ENCODE data around the gene SELENOP.

DNA sequence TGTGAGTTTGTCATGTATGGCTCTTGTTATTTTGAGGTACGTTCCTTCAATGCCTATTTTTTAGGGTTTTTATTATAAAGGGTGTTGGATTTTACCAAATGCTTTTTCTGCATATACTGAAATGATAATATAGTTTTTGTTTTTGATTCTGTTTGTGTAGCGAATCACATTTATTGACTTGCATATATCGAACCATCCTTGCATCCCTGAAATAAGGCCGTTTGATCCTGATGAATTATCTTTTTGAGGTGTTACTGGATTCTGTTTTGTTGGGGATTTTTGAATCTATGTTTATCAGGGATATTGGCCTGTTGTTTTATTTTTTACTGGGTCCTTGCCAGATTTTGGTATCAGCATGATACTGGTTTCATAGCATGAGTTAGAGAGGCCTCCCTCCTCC lies 25.9 kb downstream of the SELENOP start:
- no peak for TF ChIP-seq POLR2A (IDR thresholded peaks at IDR 0.05)
- TF ChIP-seq, protein P1, sequence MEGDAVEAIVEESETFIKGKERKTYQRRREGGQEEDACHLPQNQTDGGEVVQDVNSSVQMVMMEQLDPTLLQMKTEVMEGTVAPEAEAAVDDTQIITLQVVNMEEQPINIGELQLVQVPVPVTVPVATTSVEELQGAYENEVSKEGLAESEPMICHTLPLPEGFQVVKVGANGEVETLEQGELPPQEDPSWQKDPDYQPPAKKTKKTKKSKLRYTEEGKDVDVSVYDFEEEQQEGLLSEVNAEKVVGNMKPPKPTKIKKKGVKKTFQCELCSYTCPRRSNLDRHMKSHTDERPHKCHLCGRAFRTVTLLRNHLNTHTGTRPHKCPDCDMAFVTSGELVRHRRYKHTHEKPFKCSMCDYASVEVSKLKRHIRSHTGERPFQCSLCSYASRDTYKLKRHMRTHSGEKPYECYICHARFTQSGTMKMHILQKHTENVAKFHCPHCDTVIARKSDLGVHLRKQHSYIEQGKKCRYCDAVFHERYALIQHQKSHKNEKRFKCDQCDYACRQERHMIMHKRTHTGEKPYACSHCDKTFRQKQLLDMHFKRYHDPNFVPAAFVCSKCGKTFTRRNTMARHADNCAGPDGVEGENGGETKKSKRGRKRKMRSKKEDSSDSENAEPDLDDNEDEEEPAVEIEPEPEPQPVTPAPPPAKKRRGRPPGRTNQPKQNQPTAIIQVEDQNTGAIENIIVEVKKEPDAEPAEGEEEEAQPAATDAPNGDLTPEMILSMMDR (IDR thresholded peaks at IDR 0.05), result no peak
